GM21737 (cell line): ENCODE measurements around the gene NR1I2.

Source experiments
- ATAC-seq: cut with Tn5 transposase; IDR thresholded peaks from one replicate; pipeline ENCODE4 v1.9.1; 2021; ENCODE audit warnings: mild to moderate bottlenecking, moderate library complexity; ENCODE audit not compliant: unreplicated experiment

NR1I2 gene

GRCh38 chr3:119817583-119818363 is 35.9 kb downstream of the NR1I2 start:
- ATAC-seq: no peak

DNA sequence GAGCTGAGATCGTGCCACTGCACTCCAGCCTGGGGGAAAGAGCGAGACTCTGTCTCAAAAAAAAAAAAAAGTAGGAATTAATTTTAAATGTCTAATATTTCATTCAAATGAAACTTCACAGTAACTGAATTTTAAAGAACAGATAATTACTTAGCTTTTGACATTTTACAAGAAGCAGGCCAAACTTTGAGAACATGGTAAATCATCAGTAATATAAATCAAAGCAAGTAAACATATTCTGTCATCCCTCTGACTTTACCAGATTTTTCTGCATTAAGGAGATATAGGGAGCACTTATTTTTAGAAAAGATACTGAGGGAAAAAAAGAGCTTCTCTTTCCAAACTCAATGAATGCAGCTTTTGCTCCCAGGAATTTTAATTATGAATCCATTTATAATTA is 37.0 kb downstream of the NR1I2 start:
- no peak for ATAC-seq

GRCh38 chr3:119819806-119820205 is 37.9 kb downstream of the NR1I2 start:
- ATAC-seq: no peak

GRCh38 chr3:119825820-119826219 is 43.9 kb downstream of the NR1I2 start:
- ATAC-seq: no peak

DNA sequence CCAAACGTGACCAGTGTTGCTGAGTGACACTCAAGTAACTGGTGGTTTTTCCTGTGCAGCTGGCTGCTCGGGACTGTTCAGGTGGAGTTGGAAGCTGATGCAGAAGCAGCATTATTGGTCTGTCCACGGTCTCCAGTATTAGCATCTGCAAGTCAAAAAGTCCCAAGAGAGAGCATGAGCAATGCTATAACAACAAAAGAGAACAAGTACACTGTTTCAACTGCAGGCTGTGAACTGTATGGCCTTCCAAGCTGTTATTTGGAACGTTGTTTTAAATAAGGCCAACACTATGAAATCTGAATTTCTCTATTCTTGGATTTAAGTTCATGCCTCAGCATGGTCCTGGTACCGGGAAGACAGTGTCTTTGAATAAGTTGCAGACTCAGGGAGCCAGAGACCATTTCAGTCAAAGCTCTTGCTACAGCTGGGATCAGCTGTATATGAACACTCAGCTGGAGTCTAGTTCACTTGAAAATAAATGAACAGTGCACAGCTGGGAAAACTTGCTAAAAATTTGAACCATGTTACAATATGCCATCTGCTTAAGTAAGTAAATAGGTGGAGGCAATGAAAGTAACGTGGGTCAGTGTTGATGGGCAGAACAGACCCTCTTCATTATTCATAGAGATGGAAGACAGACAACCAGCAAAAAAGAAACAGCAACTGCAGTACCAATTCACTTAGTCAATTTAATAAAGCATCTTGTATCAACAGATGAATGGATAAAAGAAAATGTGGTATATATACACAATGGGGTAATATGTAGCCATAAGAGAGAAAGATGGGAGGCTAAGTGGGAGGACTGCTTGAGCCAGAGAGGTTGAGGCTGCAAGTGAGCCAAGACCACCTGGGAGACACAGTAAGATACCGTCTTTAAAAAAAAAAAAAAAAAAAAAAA is 45.1 kb downstream of the NR1I2 start:
- ATAC-seq: no peak

DNA sequence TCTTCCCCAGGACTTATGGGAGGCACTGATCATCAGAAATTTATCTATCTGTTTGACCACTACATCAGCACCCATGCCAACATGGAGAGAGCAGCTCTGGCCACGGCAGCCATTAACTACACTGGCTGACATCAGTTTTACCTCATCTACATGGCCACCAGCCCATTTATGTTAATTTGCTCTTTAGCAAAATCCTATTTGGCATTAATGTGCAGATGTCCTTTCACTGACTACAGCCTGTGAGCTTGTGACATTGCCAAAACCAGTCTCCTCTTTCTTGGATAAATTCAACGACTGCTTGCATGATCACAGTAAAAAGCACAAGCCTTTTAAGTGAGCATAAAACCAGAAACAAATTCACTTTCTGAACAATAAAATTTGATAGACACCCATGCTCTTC is 47.5 kb downstream of the NR1I2 start:
- ATAC-seq: no peak

DNA sequence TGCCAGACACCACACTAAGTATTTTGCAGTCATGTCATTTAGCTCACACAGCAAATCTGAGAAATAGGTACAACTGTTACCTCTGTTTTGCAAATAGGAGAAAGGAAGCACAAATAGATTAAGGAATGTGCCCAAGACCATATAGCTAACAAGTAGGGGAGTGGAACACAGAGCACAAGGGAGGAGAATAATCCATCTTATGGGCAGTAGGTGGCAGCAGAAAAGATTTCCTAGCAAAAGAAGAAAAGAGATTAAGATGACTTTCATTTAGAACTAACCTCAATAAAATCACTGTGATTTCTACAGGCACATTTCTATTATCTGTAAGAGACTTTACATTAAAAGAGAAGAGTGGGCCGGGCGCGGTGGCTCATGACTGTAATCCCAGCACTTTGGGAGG is 49.1 kb downstream of the NR1I2 start:
- no peak for ATAC-seq

DNA sequence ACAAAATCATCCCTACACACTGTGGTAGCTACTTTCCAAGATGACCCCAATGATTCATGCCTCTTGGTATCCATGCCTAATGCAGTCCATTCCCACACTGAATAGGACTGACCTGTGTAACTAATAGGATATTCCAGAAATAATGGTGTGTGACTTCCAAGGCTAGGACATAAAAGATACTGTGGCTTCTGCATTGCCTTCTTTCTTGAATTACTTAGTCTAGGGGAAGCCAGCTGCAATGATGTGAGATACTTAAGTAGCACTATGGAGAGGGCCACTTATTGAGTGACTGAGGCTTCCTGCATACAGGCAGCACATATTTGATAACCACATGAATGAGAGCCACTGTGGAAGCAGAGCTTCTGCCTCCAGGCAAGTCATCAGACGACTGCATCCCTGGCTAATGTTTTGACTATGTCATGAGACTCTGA is 50.1 kb downstream of the NR1I2 start:
- no peak for ATAC-seq

DNA sequence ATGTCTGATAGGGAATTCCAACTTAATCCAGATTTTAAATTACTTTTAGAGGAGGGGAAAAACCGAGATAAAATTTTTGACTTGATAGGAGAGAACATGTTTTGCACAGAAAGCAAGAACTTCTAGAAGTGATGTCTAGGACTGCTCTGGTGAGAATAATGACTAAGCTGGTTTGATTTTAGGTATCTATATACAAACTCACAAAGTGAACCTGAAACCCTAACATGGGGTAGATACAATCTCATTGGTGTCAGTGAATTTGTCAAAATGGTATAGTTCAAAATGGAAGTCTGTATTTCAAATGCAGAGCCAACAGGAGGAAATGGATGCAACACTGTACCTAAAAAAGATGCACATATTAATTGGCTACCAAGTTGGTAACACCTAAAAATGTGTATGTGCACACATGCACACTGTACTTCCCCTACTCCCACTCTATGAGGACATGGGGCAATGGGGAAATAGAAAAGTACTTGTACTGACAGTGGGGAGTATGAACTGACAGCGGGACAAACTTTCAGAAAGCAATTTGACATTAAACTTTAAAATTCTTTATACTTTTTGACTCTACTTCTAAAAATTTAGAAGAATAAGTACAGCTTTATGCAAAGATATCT is 53.0 kb downstream of the NR1I2 start:
- ATAC-seq: no peak

- ATAC-seq: no peak
These were observed 53.7 kb downstream of the NR1I2 start for GRCh38 chr3:119835556-119835955.

GRCh38 chr3:119841808-119842471 is 60.0 kb downstream of the NR1I2 start:
- no peak for ATAC-seq

DNA sequence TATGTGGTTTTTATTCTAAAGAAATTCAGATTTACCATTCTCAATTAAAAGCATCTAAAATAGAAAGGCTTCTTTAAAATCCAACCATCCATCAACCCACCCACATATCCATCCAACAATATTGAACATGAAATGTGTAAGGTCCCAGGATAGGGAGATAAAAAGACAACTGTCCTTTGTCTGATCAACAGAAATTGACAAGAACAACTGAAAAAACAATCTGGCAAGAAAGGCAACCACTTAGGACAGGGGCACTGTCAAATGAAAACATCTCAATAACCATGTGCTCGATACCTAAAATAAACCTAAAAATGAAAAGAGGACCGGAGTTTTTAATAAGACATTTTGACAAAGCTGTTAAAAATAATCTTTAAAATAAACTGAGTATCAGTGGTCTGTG is 67.2 kb downstream of the NR1I2 start:
- no peak for ATAC-seq

DNA sequence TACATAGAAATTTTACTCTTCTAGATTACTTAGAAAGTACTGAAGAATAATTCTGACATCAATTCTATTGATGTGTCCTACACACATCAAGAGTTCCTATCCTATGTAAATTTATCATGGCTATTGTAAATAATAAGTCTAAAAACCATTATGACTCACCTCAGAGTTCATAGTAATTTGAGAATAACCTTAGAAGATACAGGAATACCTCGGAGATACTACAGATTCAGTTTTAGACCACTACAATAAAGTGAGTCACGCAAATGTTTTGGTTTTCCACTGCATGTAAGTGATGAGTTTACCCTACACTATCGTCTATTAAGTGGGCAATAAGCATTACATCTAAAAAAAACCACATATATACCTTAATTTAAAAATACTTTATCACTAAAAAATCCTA is 74.8 kb downstream of the NR1I2 start:
- no peak for ATAC-seq

- no peak for ATAC-seq
These were observed 77.1 kb downstream of the NR1I2 start for GRCh38 chr3:119858957-119859356.

DNA sequence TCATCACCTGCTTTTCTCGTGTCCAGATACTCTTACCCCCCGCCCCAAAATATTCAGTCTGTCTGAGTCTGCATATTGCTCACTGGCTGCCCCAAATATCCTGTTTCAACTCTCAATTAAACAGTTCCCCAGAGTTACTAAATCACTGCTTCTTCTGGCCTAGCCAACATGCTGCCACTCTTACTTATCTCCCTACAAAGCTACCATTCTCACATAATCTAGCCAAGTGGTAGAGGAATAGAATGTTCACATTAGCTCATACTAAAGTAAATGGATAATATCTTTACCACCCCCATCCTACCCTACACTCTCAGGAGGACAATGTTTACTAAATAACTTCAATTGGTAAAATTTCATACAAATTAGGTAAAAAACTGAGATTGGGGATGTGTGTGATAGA is 77.8 kb downstream of the NR1I2 start:
- no peak for ATAC-seq

DNA sequence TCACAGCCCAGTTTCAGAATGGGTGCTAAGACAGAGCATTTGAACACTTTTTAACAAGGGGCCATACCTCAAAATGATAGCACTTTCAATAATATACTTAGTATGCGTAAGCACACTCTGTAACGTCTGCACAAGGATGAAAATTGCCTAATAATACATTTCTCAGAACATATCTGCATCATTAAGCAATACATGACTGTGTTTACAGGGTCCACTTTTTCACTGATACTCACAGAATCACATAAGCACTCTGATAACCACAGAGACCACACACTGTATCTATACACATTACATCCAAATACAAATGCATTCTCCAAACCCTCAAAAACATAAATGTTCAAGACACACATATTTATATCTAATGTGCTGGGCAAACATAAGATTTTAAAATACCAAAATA is 79.8 kb downstream of the NR1I2 start:
- ATAC-seq: no peak

DNA sequence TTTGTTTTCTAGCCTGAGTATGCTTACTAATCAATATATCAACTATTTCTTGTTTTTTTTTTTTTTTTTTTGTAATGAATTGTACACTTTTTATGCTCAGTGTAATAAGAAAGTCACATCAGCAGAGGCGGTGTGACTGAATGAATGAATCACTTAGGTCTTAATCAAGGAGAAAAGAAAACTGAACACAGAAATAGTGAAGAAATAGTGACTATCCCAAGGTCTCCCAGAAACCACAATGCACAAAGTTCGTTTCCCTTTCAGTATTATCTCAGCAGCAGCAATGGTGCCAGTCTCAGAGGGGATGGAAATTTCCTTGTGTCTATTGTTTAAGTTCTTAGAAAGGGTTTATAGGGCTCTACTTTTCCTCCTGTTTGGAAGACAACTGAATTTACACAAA is 80.7 kb downstream of the NR1I2 start:
- ATAC-seq: no peak

GRCh38 chr3:119864476-119864875 is 82.6 kb downstream of the NR1I2 start:
- no peak for ATAC-seq
